Measurements from ENCODE around the gene FBXL7.

The FBXL7 gene

DNA sequence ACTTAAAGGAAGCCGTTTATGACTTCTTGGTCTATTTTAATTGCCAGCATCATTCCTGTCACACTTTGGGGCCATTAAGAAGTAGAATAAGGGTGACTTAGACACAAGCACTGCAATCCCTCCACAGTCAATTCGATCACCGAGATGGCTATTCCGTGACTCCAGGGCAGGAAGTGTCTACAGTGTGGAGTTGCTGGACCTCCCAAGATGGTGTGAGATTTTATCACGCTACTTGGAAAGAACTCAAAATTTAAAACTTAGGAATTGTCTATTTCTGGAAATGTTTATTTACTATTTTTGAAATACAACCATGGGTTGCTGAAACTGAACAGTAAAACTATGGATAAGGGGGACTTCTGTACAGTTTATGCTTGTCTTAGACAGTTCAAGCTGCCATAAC is 6.2 kb downstream of the FBXL7 start:
- DNase-seq: no peak

DNA sequence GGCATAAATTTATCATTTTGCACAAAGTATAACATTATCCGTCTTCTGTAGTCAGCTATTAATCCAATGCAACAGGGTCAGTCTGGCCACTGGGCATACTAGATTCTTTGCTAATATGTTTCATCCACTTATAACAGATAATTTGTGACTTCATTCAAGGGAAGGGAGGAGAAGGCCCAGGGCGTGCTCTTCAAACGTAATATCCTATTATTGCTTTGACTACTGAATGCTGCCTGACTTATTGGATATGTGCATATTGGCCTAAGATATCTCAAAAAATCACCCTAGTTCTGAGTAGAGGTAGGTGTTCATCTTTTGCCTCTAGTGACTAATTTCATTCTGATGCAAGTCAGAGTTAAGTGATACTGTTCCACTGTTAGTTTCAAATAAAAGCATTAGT is 6.9 kb downstream of the FBXL7 start:
- no peak for DNase-seq

DNA sequence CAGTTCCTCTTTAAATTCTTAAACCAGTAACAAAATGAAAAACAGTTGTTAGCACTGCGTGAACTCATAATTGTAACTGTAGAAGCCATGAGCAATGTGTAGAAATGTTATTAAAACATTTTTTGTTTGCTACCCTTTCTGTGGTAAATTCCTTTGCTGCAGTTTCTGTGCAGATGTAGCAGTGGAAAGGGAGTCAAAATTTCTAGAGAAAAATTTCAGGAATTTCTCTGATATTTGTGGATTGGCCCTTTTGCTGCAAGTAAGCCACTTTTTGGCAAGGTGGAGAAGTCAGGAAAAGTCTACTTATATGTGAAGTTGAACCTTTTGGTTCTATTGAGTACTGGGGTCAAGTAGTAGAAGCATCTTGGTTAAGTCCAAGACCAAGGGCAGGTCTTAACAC is 10.1 kb downstream of the FBXL7 start:
- DNase-seq: no peak

DNA sequence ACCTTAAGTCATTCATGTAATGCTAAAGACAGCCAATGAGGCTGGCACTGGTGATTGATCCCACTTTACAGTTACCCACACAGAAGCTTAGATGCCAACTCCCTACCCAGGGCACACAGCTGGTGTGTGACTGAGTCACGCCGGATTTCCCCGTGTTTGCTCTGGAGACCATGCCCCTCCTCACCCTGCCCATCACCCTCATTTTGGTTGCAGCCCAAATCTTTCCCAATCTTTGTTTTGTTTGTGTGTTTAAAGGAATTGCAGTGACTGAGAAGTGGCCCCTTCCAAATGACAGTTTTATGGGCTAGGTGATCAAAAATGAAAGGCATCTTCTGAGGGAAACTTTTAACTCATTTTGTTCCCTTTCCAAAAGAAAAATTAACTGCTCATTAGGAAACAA is 10.9 kb downstream of the FBXL7 start:
- DNase-seq: no peak

DNA sequence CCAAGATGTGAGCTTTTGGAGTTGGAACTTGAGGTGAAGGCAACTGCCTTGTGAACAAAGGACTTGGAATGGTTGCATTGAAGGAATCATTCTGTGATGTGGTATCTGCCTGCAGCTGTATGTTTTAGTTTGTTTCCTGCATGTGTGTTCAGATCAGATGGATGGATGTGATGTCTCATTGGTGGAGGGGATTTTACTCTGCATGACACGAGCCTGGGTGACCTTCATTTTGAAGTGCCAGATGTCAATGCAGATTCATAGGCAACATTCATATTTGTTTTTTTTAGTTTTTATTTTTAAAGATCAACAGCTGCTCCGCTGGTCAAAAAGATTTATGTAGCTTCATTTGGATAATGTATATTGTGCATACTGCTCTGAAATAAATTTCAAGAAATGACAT is 13.5 kb downstream of the FBXL7 start:
- no peak for DNase-seq

DNA sequence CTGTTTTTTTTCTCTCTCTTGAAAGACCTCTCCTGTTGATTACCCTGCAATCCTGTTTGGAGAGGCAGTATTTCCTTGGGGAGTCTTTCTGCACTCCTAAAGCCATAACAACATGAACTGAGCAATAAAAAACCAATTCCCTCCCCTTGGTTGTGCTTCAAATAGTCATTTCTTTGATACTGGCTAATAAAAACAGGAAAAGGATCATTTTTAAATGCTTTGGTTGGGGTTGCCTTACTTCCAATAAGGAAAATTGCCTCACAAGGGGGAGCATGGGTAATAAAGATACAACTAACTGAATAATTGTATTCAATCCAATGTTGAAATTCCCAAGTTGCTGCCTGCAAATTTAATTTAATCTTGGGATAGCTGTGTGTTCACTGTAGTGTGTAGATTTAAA is 13.9 kb downstream of the FBXL7 start:
- DNase-seq: no peak

DNA sequence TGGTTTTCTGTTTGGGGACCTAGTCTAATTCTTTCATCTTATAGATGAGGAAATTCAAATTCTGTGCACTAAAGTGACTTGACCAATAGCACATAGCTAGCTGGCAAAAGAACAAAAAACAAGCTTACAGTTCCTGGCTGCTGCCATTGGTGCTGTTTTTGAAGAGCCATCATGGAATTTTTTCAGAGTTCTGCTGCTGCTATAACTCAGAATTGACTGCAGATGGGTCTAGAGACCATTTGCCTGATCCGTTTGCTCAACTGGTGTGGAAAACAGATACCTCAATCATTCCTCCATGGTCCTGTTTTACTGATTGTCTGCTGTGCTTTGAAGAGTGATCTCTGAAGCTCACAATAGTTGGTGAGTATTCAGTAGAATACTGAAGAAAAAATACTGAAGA is 15.2 kb downstream of the FBXL7 start:
- DNase-seq: no peak

DNA sequence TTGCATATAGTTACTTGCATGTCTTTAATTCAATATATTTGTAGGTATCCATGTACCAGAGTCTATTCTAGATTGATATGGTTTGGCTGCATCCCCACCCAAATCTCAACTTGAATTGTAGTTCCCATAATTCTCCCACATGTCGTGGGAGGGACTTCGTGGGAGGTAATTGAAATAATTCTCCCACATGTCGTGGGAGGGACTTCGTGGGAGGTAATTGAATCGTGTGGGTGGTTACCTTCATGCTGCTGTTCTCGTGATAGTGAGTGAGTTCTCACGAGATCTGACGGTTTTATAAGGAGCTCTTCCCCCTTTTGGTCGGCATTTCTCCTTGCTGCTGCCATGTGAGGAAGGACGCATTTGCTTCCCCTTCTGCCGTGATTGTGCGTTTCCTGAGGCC is 16.5 kb downstream of the FBXL7 start:
- no peak for DNase-seq

DNA sequence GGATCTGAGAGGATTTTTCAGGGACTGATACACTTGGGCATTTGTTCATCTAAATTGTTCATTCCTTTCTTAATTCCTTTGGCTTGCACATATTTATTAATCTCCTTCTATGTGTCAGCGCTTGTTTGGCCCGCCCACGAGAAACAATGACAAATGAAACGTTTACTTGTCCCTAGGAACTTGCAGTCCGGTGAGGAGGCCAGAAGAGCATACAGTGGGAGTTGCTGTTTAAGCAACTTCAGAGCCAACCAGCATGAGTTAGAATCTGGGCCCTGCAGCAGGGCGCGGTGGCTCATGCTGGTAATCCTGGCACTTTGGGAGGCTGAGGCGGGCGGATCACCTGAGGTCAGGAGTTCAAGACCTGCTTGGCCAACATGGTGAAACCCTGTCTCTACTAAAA is 18.8 kb downstream of the FBXL7 start:
- no peak for DNase-seq

DNA sequence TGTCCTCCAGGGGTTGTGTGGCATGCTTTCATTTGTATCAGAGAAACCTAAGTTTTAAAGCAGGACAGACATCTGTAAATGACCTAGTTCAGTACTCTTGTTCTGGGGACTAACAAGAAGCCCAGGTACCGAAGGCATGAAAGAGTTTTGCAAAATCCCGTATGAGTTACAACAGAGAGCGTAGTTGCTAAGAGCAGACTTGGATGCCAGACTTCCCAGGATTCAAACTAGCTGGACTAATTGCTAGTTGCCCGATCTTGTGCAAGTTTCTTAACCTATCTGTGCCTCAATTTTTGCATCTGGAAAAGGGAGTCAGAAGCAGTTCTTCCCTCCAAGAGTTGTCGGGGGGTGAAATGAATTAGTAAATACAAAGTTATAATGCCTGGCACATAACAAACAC is 20.9 kb downstream of the FBXL7 start:
- no peak for DNase-seq

DNA sequence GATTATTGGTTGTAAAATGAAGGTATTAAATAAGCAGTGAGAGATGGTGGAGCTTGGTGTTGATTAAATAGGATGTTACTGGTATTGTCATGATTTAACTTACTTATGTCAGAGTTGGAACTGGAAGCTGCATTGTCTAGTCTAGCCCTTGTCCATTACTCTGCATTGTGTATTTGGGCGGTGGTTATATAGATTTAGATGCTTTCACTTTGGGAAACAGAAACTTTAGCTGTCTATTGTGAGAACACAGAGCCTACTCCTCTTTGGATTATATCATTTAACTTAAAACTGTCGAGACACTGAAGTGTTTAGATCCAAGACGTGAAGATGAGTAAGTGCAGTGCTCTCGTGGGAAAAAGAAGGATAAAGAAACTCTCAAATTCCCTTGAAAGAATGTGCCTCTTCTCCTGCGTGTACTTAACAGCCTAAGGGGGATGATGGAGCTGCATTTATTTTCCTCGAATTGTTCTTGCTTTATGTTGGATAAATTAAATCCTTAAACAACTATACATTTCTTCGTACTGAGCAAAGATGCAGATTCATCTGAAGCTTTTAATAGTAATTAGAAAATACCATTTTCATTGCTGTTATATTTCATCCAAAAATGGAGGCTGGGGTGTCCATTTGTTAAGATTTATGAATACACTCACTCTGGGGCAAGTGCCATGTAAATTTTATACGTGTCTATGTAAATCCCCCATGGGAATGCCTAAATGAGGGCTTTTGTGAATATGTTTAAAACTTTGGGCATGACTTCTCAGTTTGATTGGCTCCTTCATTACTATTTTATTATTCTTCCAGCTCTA is 21.6 kb downstream of the FBXL7 start:
- DNase-seq: no peak

DNA sequence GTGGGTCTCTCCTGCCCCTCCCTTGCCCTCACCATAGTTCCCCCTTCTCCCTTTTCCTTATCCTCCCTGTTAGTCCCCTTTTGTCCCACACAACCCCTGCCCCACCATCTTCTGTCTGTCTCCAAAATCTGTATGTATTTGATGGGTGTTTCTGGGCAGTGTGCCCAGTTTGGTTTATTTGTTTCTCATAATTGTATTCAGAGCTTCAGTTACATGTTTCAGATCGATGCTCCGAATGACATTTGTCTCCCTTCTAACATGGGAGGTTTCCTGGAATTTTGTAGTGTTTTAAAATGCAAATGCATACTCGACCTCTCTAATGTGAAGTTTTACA is 22.2 kb downstream of the FBXL7 start:
- DNase-seq: no peak

DNA sequence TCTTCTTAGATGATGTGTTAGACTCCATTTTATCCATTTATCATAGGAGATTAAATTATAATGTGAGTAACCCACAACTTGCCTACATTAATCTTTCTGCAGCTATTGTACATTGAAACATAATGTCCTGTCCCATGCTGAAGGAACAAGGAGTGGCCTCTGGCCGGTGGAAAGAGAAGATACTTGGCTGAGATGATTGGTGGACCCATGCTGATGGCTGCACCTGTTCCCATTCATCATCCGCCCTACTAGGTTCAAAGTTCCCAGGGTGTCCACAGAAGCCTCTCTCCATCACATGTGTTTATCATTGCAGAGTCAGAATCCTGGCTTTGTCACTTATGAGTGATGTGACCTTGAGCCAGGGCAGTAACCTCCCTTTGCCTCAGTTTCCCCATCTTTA is 24.7 kb downstream of the FBXL7 start:
- no peak for DNase-seq

DNA sequence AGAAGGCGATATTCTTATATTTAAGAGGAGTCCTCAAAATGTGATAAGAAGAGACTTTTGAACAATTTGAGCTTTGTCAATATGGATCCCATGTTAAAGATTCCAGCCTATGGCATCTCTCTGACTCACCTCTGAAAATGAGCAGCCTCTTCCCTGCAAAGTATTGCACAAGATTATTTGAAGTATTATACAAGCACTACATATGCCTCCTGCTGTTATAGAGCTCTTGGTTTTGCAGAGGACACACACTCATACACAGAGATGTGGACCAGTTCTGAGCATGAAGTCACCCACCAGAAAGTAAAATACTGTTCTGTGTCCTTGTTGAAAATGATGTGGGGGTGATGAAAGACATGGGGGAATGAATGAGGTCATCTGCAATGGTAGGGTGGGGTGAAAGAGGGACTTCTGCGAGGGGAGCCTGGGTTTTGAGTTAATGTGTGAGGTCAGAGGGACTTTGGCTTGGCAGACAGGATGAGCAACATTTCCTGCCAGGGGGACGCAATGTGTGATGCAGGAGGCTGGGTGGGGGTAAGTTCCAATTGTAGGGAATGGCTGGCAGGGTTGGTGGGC is 25.8 kb downstream of the FBXL7 start:
- no peak for DNase-seq

DNA sequence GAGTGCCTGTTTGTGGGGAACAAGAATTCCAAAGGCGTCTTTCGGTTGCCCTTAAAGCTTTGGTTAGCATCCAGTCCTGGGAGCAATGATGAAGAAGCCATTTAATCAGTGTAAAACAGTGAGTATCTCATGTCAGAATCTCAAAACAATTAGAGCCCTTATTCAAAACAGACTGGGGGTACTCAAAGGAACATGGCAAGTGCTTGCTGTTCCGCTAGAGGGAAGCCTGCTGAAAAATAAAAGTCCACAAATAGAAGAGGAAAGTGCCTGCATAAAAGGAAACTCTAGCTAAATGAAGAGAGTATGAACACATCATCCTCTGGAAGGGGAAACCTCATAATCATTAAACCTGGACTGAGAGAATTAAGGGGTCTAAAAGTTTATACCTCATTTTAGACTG is 26.4 kb downstream of the FBXL7 start:
- DNase-seq: no peak

DNA sequence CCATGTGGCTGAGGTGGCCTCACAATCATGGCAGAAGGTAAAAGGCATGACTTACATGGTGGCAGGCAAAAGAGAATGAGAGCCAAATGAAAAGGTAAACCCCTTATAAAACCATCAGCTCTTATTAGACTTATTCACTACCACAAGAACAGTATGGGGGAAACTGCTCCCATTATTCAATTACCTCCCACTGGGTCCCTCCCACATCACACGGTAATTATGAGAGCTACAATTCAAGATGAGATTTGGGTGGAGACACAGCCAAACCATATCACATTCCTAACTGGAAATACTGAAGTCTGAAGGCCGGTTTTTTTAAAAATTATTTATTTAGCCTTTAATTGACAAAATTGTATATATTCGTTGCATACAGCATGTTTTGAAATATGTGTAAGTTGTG is 28.5 kb downstream of the FBXL7 start:
- DNase-seq: no peak

DNA sequence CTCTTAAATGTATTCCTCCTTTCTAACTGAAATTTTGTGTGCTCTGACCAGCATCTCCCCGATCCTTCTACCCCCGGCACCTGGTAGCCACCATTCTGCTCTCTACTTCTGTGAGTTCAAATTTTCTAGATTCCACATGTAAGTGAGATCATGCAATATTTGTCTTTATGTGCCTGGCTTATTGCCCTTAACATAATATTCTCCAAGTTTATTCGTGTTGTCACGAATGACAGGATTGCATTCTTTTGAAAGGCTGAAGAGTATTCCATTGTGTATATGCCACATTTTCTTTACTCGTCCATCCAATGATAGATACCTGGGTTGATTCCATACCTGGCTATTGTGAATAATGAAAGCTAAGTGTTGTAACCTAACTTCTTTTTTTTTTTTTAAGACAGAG is 29.0 kb downstream of the FBXL7 start:
- DNase-seq: no peak

DNA sequence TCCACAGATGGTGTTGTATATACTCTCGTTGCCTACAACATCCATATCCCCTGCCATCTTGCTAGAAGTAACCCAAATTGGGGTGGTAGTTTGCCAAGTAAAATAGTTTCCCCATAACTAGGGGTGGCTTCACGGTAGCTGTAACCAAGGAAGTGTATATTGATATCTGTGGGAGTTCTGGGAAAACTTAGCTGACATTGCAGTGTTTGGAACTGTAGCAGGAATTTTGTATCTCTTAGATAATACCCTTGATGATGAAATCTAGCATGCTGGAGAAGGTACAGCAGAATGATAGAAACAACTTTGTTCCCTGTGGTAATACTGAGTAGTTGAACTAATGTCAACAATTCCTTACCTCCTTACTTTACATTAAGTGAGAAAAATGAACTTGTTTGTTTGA is 29.8 kb downstream of the FBXL7 start:
- no peak for DNase-seq

DNA sequence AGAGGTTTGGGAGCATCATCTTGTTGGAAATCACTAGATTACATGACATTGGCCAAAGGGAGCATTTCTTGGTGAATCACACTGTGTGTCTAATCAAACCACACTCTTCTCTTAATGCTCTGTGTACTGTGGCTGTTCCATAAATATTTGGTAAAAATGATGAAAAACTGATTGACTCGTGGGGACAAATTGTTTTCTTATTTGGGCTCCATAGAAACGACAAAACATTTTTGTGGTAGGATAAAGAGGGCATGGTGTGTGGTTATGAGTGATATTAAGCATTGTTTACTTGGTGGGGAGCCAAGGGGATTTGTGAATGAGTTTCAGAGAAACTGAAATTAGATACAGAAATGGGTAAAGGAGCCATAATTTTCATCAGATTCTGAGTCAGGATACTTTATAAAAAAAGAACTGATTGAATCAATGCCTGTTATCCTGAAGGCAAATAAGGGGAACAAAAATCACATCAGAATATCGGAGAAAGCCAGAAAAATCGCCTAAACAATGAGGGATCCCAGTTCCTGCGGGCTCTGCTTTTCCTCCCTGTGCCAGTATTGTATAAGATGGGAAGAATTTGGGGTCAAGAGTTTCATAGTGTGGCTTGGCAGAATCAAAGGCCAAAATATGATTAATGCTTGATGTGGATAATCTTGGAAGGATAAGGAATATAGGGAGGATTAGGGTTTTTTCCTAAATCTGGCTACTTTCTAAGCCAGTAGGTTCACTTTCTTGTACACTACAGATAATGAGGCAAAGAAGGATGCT is 33.3 kb downstream of the FBXL7 start:
- no peak for DNase-seq

DNA sequence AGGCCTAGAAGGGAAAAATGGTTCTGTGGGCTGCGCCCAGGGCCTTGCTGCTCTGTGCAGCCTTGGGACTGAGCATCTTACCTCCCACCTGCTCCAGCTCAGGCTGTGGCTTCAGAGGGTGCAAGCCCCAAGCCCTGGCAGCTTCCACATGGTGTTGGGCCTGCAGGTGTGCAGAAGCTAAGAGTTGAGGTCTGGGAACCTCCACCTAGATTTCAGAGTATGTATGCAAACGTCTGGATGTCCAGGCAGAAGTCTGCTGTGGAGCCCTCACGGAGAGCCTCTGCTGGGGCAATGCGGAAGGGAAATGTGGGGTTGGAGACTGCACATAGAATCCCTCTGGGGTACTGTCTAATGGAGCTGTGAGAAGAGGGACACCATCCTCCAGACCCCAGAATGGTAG is 36.0 kb downstream of the FBXL7 start:
- DNase-seq: no peak

DNA sequence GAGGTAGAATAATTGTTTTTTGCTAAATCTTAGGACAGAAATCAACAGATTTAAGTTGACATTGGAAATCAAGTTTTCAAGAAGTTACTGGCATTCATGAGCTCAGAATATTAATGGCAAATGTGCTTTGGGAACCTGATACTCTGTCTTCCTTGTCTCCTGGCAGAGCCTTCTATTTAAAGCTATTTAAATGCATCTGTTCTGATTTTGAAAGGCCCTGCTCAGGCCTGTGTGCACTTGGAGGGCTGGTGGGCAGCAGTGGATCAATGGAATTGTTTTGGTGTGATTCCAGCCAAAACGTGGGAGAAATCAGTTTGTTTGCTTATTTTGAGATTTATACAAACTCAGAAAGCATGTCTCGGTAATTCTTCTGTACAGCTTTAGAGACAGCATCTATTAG is 38.5 kb downstream of the FBXL7 start:
- no peak for DNase-seq

DNA sequence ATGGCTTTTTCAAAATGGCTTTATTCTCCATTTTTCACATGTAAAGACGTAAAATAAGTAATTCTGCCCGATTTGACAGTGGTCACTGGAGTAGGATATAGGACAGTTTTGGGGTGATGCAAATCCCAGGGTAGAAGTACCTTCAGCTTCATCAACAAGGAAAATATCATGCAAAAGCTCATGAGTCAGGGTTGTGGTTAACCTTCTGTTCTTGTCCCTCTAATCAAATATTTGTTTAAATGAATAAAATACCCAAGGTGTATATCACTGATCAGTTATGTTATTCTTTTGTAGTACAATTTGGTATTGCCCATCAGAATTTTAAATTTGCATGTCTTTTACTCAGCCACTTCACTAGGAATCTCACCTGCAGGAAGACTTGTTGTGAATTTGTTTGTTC is 40.0 kb downstream of the FBXL7 start:
- no peak for DNase-seq

DNA sequence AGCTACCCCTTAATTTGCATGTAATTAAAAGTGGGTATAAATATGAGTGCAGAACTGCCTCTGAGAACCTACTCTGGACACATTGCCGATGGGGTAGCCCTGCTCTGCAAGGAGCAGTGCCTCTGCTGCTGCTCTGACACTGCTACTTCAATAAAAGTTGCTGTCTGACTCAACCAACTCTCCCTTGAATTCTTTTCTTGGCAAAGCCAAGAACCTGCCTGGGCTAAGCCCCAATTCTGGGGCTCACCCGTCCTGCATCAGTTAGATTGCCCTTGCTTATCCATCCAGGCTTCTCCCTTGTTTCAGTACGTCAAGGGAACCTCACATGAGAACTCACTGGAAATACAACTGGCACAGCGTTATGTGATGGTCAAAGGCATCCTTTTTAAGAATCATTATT is 44.1 kb downstream of the FBXL7 start:
- no peak for DNase-seq

DNA sequence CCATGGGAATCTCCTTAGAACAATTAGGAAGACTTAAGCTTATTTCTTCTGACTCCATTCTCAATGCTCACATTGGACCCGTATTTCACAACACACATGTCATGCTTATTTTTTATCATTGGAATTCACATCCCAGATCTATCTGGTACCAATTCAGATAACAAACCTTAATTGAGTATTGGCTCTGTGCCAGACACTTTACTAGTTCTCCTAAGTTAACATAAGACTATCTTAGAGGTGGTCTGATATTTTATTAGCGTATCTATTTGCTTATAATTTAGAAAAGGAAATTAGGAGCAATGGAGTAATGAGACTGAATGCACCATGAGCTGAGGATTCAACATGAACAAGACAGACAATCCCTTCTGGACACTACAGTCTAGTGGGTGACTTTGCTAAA is 45.1 kb downstream of the FBXL7 start:
- no peak for DNase-seq
